Activated CD4-positive, alpha-beta T cell treated with anti-CD3 and anti-CD28 coated beads for 36 hours (primary cell): ENCODE measurements around the gene RACGAP1. TPM values are rescaled to one million over a fixed set of nuclear protein-coding genes. Genes with fewer than 3 reads are reported as not detected.

ENCODE experiments used
- ATAC-seq: fragments of 200-7000 bp; cut with Tn5 transposase; one replicate; pipeline ENCODE4 v1.10.0; 2021; ENCODE audit warnings: mild to moderate bottlenecking, moderate library complexity
- CTCF ChIA-PET: fragments of 350-600 bp; sonication (Branson Sonifier 250); formaldehyde crosslinking; loops from one replicate; lab custom pipeline; 2021; ENCODE audit warnings: antibody characterized with exemption; lab: Charles Lee
- POLR2A ChIA-PET: fragments of 350-600 bp; sonication (Branson Sonifier 250); formaldehyde crosslinking; loops from one replicate; lab custom pipeline; 2021; ENCODE audit warnings: antibody characterized with exemption, inconsistent platforms; lab: Charles Lee
- DNase-seq: peaks from one replicate; pipeline ENCODE4 v3.0.0-alpha.2; 2020
- H3K27ac Mint-ChIP-seq: one replicate; pipeline ENCODE4 v1.8.0; 2021; ENCODE audit warnings: mixed read lengths
- H3K27me3 Mint-ChIP-seq: one replicate; pipeline ENCODE4 v1.8.0; 2021; ENCODE audit warnings: mixed read lengths
- H3K36me3 Mint-ChIP-seq: one replicate; pipeline ENCODE4 v1.8.0; 2021; ENCODE audit warnings: low read depth, mixed read lengths
- H3K4me1 Mint-ChIP-seq: one replicate; pipeline ENCODE4 v1.8.0; 2021; ENCODE audit warnings: mixed read lengths
- H3K4me3 Mint-ChIP-seq: one replicate; pipeline ENCODE4 v1.8.0; 2021; ENCODE audit warnings: mild to moderate bottlenecking, moderate library complexity, mixed read lengths
- H3K9me3 Mint-ChIP-seq: one replicate; pipeline ENCODE4 v1.8.0; 2021; ENCODE audit warnings: low read depth, mixed read lengths
- intact Hi-C, 2 experiments: fragments of 100-400 bp; cut with DNase I in 1 of 2; cut with micrococcal nuclease in 1 of 2; formaldehyde crosslinking; loops; one replicate each; pipeline versions ENCODE4 v1.14.2 to v1.15.1; 2022 to 2024; cut with DNase I, micrococcal nuclease
- total RNA-seq, 2 experiments: library from RNA; stranded (reverse); gene quantifications; one replicate each; pipeline ENCODE4 v1.2.3, GENCODE V29; 2021

The RACGAP1 gene
- total RNA-seq = 100 to 1,000 TPM in 1 of 2 experiments, 10 to 100 TPM in 1; 99.7 to 118 TPM

- Mint-ChIP-seq H3K4me1 (peaks cover 23% of the 10 kb centered on the region), H3K27ac (peak within 1 kb of the TSS; percentile 95), H3K9me3 (peaks cover 2% of the 10 kb centered on the region), H3K4me3 (peak within 1 kb of the TSS; percentile 90), H3K27me3 (no peaks in the 10 kb centered on the region), H3K36me3 (peaks cover 31% of the 10 kb centered on the region)
- DNase-seq = peak; percentile 97
- CTCF ChIA-PET = interaction anchor here (0.7 to 4.9 kb wide), 15 partner anchors 11 to 87 kb away, joined by 3 to 30 read pairs (median 4); partner anchors contain the start of genes COX14 and SMARCD1
- intact Hi-C loops = loop anchor here (1.0 to 10.0 kb wide), 12 partner anchors 31 to 702 kb away; partner anchors contain the start of genes BCDIN3D (in 2 of the 2), CERS5 (in 2 of the 2), COX14 (in 1 of the 2) and LARP4 (in 1 of the 2)
- POLR2A ChIA-PET = interaction anchor here (0.6 to 2.2 kb wide), 9 partner anchors 13 to 837 kb away, joined by 3 to 16 read pairs (median 4); partner anchors contain the start of genes COX14, SMARCD1 and TUBA1A
- ATAC-seq = peak; percentile 98
These were observed at the start of gene RACGAP1 for GRCh38 chr12:50025187-50026059. Gene RACGAP1, minus strand, starts transcription at chr12:50025494. Its CDS starts 8,779 bp downstream, at chr12:50016715.

- ChIA-PET POLR2A (no interaction called here), CTCF (interaction anchor here (0.7 to 4.7 kb wide), 8 partner anchors 10 to 107 kb away, joined by 3 to 38 read pairs (median 5); partner anchors contain the start of gene SMARCD1)
- no peaks in the 10 kb centered on the region for H3K36me3 Mint-ChIP-seq
- ATAC-seq (no peak), DNase-seq (no peak)
- H3K27ac Mint-ChIP-seq = no peak overlapping the region
- H3K9me3 Mint-ChIP-seq = no peaks in the 10 kb centered on the region
- no peak overlapping the region for H3K4me3 Mint-ChIP-seq
- no peaks in the 10 kb centered on the region for H3K27me3 Mint-ChIP-seq
- H3K4me1 Mint-ChIP-seq = peaks cover 8% of the 10 kb centered on the region
- intact Hi-C loops = no loop called here
These were observed 48.4 kb upstream of the RACGAP1 start for GRCh38 chr12:50073712-50074111.

GRCh38 chr12:50073206-50073605 is 47.9 kb upstream of the RACGAP1 start:
- POLR2A ChIA-PET = no interaction called here

GRCh38 chr12:50072198-50072907 is 47.1 kb upstream of the RACGAP1 start:
- no peaks in the 10 kb centered on the region for H3K36me3 Mint-ChIP-seq
- H3K4me3 Mint-ChIP-seq = no peak overlapping the region
- ATAC-seq = no peak
- CTCF ChIA-PET = interaction anchor here (0.5 to 8.3 kb wide), 8 partner anchors 11 to 663 kb away, joined by 3 to 125 read pairs (median 4); partner anchors contain the start of gene SMARCD1
- H3K27ac Mint-ChIP-seq = no peak overlapping the region
- no peaks in the 10 kb centered on the region for H3K9me3 Mint-ChIP-seq
- H3K27me3 Mint-ChIP-seq = no peaks in the 10 kb centered on the region
- H3K4me1 Mint-ChIP-seq = peaks cover 8% of the 10 kb centered on the region
- POLR2A ChIA-PET = no interaction called here
- intact Hi-C loops = no loop called here
- DNase-seq = no peak

More at GRCh38 chr12:50073206-50073605, 47.9 kb upstream of the RACGAP1 start:
- Mint-ChIP-seq H3K4me1 (peaks cover 8% of the 10 kb centered on the region), H3K9me3 (no peaks in the 10 kb centered on the region), H3K36me3 (no peaks in the 10 kb centered on the region), H3K4me3 (no peak overlapping the region), H3K27me3 (no peaks in the 10 kb centered on the region), H3K27ac (no peak overlapping the region)
- DNase-seq (no peak), ATAC-seq (no peak)
- CTCF ChIA-PET = interaction anchor here (0.7 to 4.7 kb wide), 7 partner anchors 10 to 106 kb away, joined by 3 to 38 read pairs (median 5); partner anchors contain the start of gene SMARCD1
- intact Hi-C loops = no loop called here

GRCh38 chr12:50070314-50071060 is 45.2 kb upstream of the RACGAP1 start:
- peak; percentile 83 for DNase-seq

GRCh38 chr12:50069539-50069938 is 44.2 kb upstream of the RACGAP1 start:
- Mint-ChIP-seq H3K9me3 (no peaks in the 10 kb centered on the region), H3K36me3 (no peaks in the 10 kb centered on the region), H3K4me3 (no peak overlapping the region), H3K27ac (no peak overlapping the region), H3K4me1 (peaks cover 6% of the 10 kb centered on the region), H3K27me3 (no peaks in the 10 kb centered on the region)
- no peak for DNase-seq
- ATAC-seq = no peak
- intact Hi-C loops = no loop called here
- ChIA-PET CTCF (interaction anchor here (0.6 to 10.0 kb wide), 20 partner anchors 9 to 201 kb away, joined by 3 to 146 read pairs (median 4); partner anchors contain the start of genes COX14 and SMARCD1), POLR2A (no interaction called here)

More at GRCh38 chr12:50070314-50071060, 45.2 kb upstream of the RACGAP1 start:
- peak; percentile 51 for ATAC-seq
- CTCF ChIA-PET = interaction anchor here (0.5 to 10.0 kb wide), 40 partner anchors 8 to 715 kb away, joined by 3 to 146 read pairs (median 4); partner anchors contain the start of genes COX14 and SMARCD1
- no peak overlapping the region for H3K4me3 Mint-ChIP-seq
- peaks cover 8% of the 10 kb centered on the region for H3K4me1 Mint-ChIP-seq
- POLR2A ChIA-PET = no interaction called here
- H3K36me3 Mint-ChIP-seq = no peaks in the 10 kb centered on the region
- H3K9me3 Mint-ChIP-seq = no peaks in the 10 kb centered on the region
- no peaks in the 10 kb centered on the region for H3K27me3 Mint-ChIP-seq
- intact Hi-C loops = loop anchor here (1.0 kb wide), 2 partner anchors 31 to 103 kb away; no protein-coding TSS in a partner anchor
- no peak overlapping the region for H3K27ac Mint-ChIP-seq

- POLR2A ChIA-PET = no interaction called here
- H3K27ac Mint-ChIP-seq = no peak overlapping the region
- ATAC-seq = no peak
These were observed 43.8 kb upstream of the RACGAP1 start for GRCh38 chr12:50069069-50069468.

GRCh38 chr12:50066402-50066801 is 41.1 kb upstream of the RACGAP1 start:
- POLR2A ChIA-PET = no interaction called here

More at GRCh38 chr12:50069069-50069468, 43.8 kb upstream of the RACGAP1 start:
- Mint-ChIP-seq H3K4me3 (no peak overlapping the region), H3K36me3 (no peaks in the 10 kb centered on the region), H3K9me3 (no peaks in the 10 kb centered on the region), H3K27me3 (no peaks in the 10 kb centered on the region), H3K4me1 (peaks cover 6% of the 10 kb centered on the region)
- intact Hi-C loops = no loop called here
- CTCF ChIA-PET = interaction anchor here (0.6 to 10.0 kb wide), 16 partner anchors 8 to 127 kb away, joined by 3 to 146 read pairs (median 4); partner anchors contain the start of genes COX14 and SMARCD1
- no peak for DNase-seq

GRCh38 chr12:50065726-50066310 is 40.5 kb upstream of the RACGAP1 start:
- CTCF ChIA-PET = interaction anchor here (0.6 to 10.0 kb wide), 8 partner anchors 10 to 651 kb away, joined by 3 to 146 read pairs (median 6); partner anchors contain the start of gene CERS5
- no peaks in the 10 kb centered on the region for H3K9me3 Mint-ChIP-seq
- H3K27me3 Mint-ChIP-seq = peaks cover 2% of the 10 kb centered on the region
- H3K4me1 Mint-ChIP-seq = peaks cover 6% of the 10 kb centered on the region
- intact Hi-C loops = no loop called here
- no peak overlapping the region for H3K27ac Mint-ChIP-seq
- POLR2A ChIA-PET = interaction anchor here (0.6 kb wide), 1 partner anchor 69 kb away, joined by 3 read pairs; no protein-coding TSS in a partner anchor
- H3K4me3 Mint-ChIP-seq = no peak overlapping the region
- ATAC-seq = no peak
- no peak for DNase-seq
- peaks cover 3% of the 10 kb centered on the region for H3K36me3 Mint-ChIP-seq

More at GRCh38 chr12:50066402-50066801, 41.1 kb upstream of the RACGAP1 start:
- ATAC-seq (no peak), DNase-seq (no peak)
- Mint-ChIP-seq H3K27ac (no peak overlapping the region), H3K4me3 (no peak overlapping the region), H3K27me3 (no peaks in the 10 kb centered on the region), H3K36me3 (no peaks in the 10 kb centered on the region), H3K4me1 (peaks cover 6% of the 10 kb centered on the region), H3K9me3 (no peaks in the 10 kb centered on the region)
- CTCF ChIA-PET = interaction anchor here (0.9 to 10.0 kb wide), 8 partner anchors 10 to 298 kb away, joined by 3 to 146 read pairs (median 8); partner anchors contain the start of gene COX14
- intact Hi-C loops = no loop called here
